Smooth muscle cell (in vitro differentiated cells): ENCODE data around the gene GRID2. TPM values are rescaled to one million over a fixed set of nuclear protein-coding genes. Genes with fewer than 3 reads are reported as not detected.

Experiments used
- DNase-seq: peaks from one replicate; lab custom pipeline; 2025; ENCODE audit not compliant: unreplicated experiment; lab: John Stamatoyannopoulos, UW
- H2AFZ ChIP-seq: fragments of 200-600 bp; sonication (generic); 2 replicates; pipeline ENCODE4 v1.6.0; 2016; ENCODE audit warnings: antibody characterized with exemption, low read depth, mild to moderate bottlenecking
- H3F3A ChIP-seq: fragments of 200-600 bp; sonication (generic); 2 replicates; pipeline ENCODE4 v1.6.0; 2017; ENCODE audit warnings: antibody characterized with exemption, low read depth
- H3K27ac ChIP-seq: fragments of 200-600 bp; sonication (generic); 2 replicates; pipeline ENCODE4 v1.5.1; 2016; ENCODE audit warnings: low read depth, mild to moderate bottlenecking
- H3K27me3 ChIP-seq: fragments of 200-600 bp; sonication (generic); 2 replicates; pipeline ENCODE4 v1.6.1; 2016; ENCODE audit warnings: low read depth, mild to moderate bottlenecking
- H3K36me3 ChIP-seq: fragments of 200-600 bp; sonication (generic); 2 replicates; pipeline ENCODE4 v1.5.1; 2016; ENCODE audit warnings: low read depth
- H3K4me1 ChIP-seq: fragments of 200-600 bp; sonication (generic); 2 replicates; pipeline ENCODE4 v1.5.1; 2016; ENCODE audit warnings: low read depth
- H3K4me2 ChIP-seq: fragments of 200-600 bp; sonication (generic); 2 replicates; pipeline ENCODE4 v1.6.0; 2016; ENCODE audit warnings: mild to moderate bottlenecking
- H3K4me3 ChIP-seq: fragments of 200-600 bp; sonication (generic); 2 replicates; pipeline ENCODE4 v1.5.1; 2016; ENCODE audit warnings: mild to moderate bottlenecking
- H3K79me2 ChIP-seq: fragments of 200-600 bp; sonication (generic); 2 replicates; pipeline ENCODE4 v1.6.0; 2016; ENCODE audit warnings: low read depth, mild to moderate bottlenecking
- H3K9ac ChIP-seq: fragments of 200-600 bp; sonication (generic); 2 replicates; pipeline ENCODE4 v1.6.0; 2016; ENCODE audit warnings: low read depth
- H3K9me3 ChIP-seq: fragments of 200-600 bp; sonication (generic); replicated peaks from 2 replicates; pipeline ENCODE4 v1.5.1; 2016; ENCODE audit warnings: low read depth
- H4K20me1 ChIP-seq: fragments of 200-600 bp; sonication (generic); 2 replicates; pipeline ENCODE4 v1.6.0; 2016; ENCODE audit warnings: low read depth
- CTCF ChIP-seq: fragments of 200-600 bp; sonication (generic); IDR thresholded peaks from 2 replicates; pipeline ENCODE4 v1.5.1; 2017; ENCODE audit warnings: borderline replicate concordance, mild to moderate bottlenecking, antibody characterized with exemption; ENCODE audit not compliant: insufficient read depth, poor library complexity, severe bottlenecking
- WGBS: methylation state at CpG from one replicate; pipeline ENCODE4 v1.1.7; 2016; ENCODE audit warnings: low lambda C conversion rate; 5-methylcytosine and 5-hydroxymethylcytosine counted together
- polyA plus RNA-seq: library from polyadenylated mRNA; unstranded; fragments of >200 nt; fragmentation: Nextera tagmentation; extraction: Ambion mirVana; gene quantifications from 2 replicates; pipeline ENCODE4 v1.2.1, GENCODE V29; 2016
- total RNA-seq: library from RNA; depleted of rRNA; stranded (reverse); fragments of >200 nt; gene quantifications from 2 replicates; pipeline ENCODE4 v1.2.3, GENCODE V29; 2014

GRID2 gene
- total and polyA plus RNA-seq, 2 experiments from 2014 or later = 1.2 TPM; not detected in 1

GRCh38 chr4:92646826-92647225 lies 343.1 kb downstream of the GRID2 start:
- no peaks in the 10 kb centered on the region for H3K9me3 ChIP-seq
- H2AFZ ChIP-seq = peak overlapping the region; percentile 12
- H3K4me3 ChIP-seq = no peak overlapping the region
- no peaks in the 10 kb centered on the region for H4K20me1 ChIP-seq
- H3K27me3 ChIP-seq = no peaks in the 10 kb centered on the region
- H3K4me1 ChIP-seq = no peaks in the 10 kb centered on the region
- H3K4me2 ChIP-seq = no peak overlapping the region
- TF ChIP-seq CTCF = no peak
- H3K27ac ChIP-seq = no peak overlapping the region
- H3K36me3 ChIP-seq = no peaks in the 10 kb centered on the region
- 92% methylated on average over 2 of the region's 2 CpGs for WGBS
- DNase-seq = no peak
- H3K79me2 ChIP-seq = no peaks in the 10 kb centered on the region
- H3F3A ChIP-seq = no peaks in the 10 kb centered on the region
- no peak overlapping the region for H3K9ac ChIP-seq

GRCh38 chr4:92651536-92651935 lies 347.8 kb downstream of the GRID2 start:
- DNase-seq = no peak
- Histone ChIP-seq H3K9ac (no peak overlapping the region), H3K9me3 (no peaks in the 10 kb centered on the region), H3K79me2 (no peaks in the 10 kb centered on the region), H3K4me3 (no peak overlapping the region), H3K4me1 (no peaks in the 10 kb centered on the region), H3F3A (no peaks in the 10 kb centered on the region), H2AFZ (no peak overlapping the region), H4K20me1 (no peaks in the 10 kb centered on the region), H3K27me3 (no peaks in the 10 kb centered on the region), H3K27ac (no peak overlapping the region), H3K36me3 (no peaks in the 10 kb centered on the region), H3K4me2 (no peak overlapping the region)
- TF ChIP-seq CTCF = no peak

- H3K4me3 ChIP-seq = no peak overlapping the region
- no peaks in the 10 kb centered on the region for H3K4me1 ChIP-seq
- no peak for TF ChIP-seq CTCF
- no peaks in the 10 kb centered on the region for H3K9me3 ChIP-seq
- DNase-seq = no peak
- H3F3A ChIP-seq = no peaks in the 10 kb centered on the region
- H2AFZ ChIP-seq = no peak overlapping the region
- no peak overlapping the region for H3K9ac ChIP-seq
- no peaks in the 10 kb centered on the region for H3K27me3 ChIP-seq
- no peak overlapping the region for H3K27ac ChIP-seq
- no peaks in the 10 kb centered on the region for H4K20me1 ChIP-seq
- H3K4me2 ChIP-seq = no peak overlapping the region
- H3K79me2 ChIP-seq = no peaks in the 10 kb centered on the region
- no peaks in the 10 kb centered on the region for H3K36me3 ChIP-seq
Measured at GRCh38 chr4:92654084-92654483, 350.3 kb downstream of the GRID2 start.

GRCh38 chr4:92657695-92658094 lies 353.9 kb downstream of the GRID2 start:
- TF ChIP-seq CTCF = no peak
- Histone ChIP-seq H3K4me2 (no peak overlapping the region), H3K4me3 (no peak overlapping the region), H3K9me3 (no peaks in the 10 kb centered on the region), H3K4me1 (no peaks in the 10 kb centered on the region), H3F3A (no peaks in the 10 kb centered on the region), H3K36me3 (no peaks in the 10 kb centered on the region), H2AFZ (no peak overlapping the region), H3K27me3 (no peaks in the 10 kb centered on the region), H3K9ac (no peak overlapping the region), H4K20me1 (no peaks in the 10 kb centered on the region), H3K27ac (no peak overlapping the region), H3K79me2 (no peaks in the 10 kb centered on the region)
- DNase-seq = no peak
